Erythroblast (primary cell): ENCODE data around the gene FCHSD2.

Experiments used
- GATA1 ChIP-seq: IDR thresholded peaks from 2 replicates; pipeline ENCODE4 v1.6.1; 2011; ENCODE audit warnings: low read depth, mild to moderate bottlenecking, control low read depth, low read length, moderate library complexity
- POLR2A ChIP-seq: IDR thresholded peaks from 2 replicates; pipeline ENCODE4 v1.6.1; 2011; ENCODE audit warnings: mild to moderate bottlenecking, low read length

DNA sequence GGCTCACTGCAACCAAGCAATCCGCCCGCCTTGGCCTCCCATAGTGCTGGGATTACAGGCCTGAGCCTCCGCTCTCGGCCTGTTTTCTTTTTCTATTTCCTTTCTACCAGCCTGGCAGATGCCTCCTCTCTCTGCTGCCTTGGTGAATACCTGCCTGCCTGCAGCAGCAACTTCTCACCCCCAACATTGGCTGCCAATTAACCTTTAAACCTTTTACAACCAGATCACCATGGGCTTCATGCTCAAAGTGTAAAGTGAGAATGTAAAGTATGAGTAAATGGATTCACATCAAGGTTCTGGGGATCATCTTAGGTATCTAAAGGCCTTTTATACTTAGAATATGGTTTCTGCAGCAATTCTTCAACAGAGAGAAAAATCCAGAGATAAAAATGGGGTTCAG lies 13.0 kb upstream of the FCHSD2 start:
- no peak for TF ChIP-seq POLR2A
- TF ChIP-seq GATA1: no peak
